Myocyte (in vitro differentiated cells): ENCODE data around the gene LYL1. TPM values are rescaled to one million over a fixed set of nuclear protein-coding genes. Genes with fewer than 3 reads are reported as not detected.

Experiments used
- DNase-seq: peaks from one replicate; pipeline ENCODE4 v3.0.0-alpha.2; 2012; ENCODE audit warnings: low read depth
- total RNA-seq: library from RNA; depleted of rRNA; stranded (reverse); fragments of >200 nt; gene quantifications from 2 replicates; pipeline ENCODE4 v1.2.3, GENCODE V29; 2014

Gene LYL1
- total RNA-seq, 1 donor from 2014 or later: not detected

- DNase-seq: no peak
Observed at GRCh38 chr19:13110099-13110610, 7.5 kb upstream of the LYL1 start.

GRCh38 chr19:13109361-13110098 is 6.9 kb upstream of the LYL1 start:
- no peak for DNase-seq

- DNase-seq: no peak
Observed at GRCh38 chr19:13104848-13105711, 2.4 kb upstream of the LYL1 start.

GRCh38 chr19:13104360-13104847 is 1.7 kb upstream of the LYL1 start:
- no peak for DNase-seq

- DNase-seq: no peak
Observed at GRCh38 chr19:13103581-13104359, 1.1 kb upstream of the LYL1 start.

- DNase-seq: no peak
Observed at GRCh38 chr19:13102416-13102665, 317 bp downstream of the LYL1 start.

- DNase-seq: no peak
Observed at GRCh38 chr19:13101590-13102415, 855 bp downstream of the LYL1 start.

- DNase-seq: no peak
Observed at GRCh38 chr19:13100841-13101589, 1.6 kb downstream of the LYL1 start.

- DNase-seq: no peak
Observed at GRCh38 chr19:13100031-13100588, 2.5 kb downstream of the LYL1 start.

- no peak for DNase-seq
Observed at GRCh38 chr19:13099073-13099999, 3.3 kb downstream of the LYL1 start.

GRCh38 chr19:13098277-13099072 is 4.2 kb downstream of the LYL1 start:
- no peak for DNase-seq

GRCh38 chr19:13097463-13098258 is 5.0 kb downstream of the LYL1 start:
- DNase-seq: no peak

- no peak for DNase-seq
Observed at GRCh38 chr19:13097033-13097462, 5.6 kb downstream of the LYL1 start.

GRCh38 chr19:13095934-13096927 is 6.4 kb downstream of the LYL1 start:
- DNase-seq: no peak

- DNase-seq: no peak
Observed at GRCh38 chr19:13095393-13095784, 7.3 kb downstream of the LYL1 start.
